Aorta (tissue), 5 donors: Measurements from ENCODE around the gene FYN. TPM values are rescaled to one million over a fixed set of nuclear protein-coding genes. Genes with fewer than 3 reads are reported as not detected.

Experiments
- ATAC-seq: fragments of 200-7000 bp; cut with Tn5 transposase; one replicate; pipeline ENCODE4 v1.9.1; 2022; ENCODE audit warnings: moderate library complexity; ENCODE audit not compliant: low FRiP score
- DNase-seq, 2 donors: peaks; one replicate each; pipeline ENCODE4 v3.0.0-alpha.2; 2020
- H3K27ac ChIP-seq, 2 donors: one replicate each; pipeline ENCODE4 v1.5.1; 2013; ENCODE audit warnings: low read length in 2 of 2, mild to moderate bottlenecking in 2 of 2, moderate library complexity in 2 of 2, control low read depth in 1 of 2, inconsistent platforms in 1 of 2, low read depth in 1 of 2
- H3K27me3 ChIP-seq, 2 donors: one replicate each; pipeline ENCODE4 v1.6.1; 2013; ENCODE audit warnings: control low read depth in 1 of 2, low read length in 1 of 2, mild to moderate bottlenecking in 1 of 2, moderate library complexity in 1 of 2; ENCODE audit not compliant: insufficient read depth in 2 of 2, control insufficient read depth in 1 of 2
- H3K36me3 ChIP-seq, 2 donors: one replicate each; pipeline ENCODE4 v1.6.1; 2013; ENCODE audit warnings: control low read depth in 1 of 2, low read length in 1 of 2, mild to moderate bottlenecking in 1 of 2; ENCODE audit not compliant: insufficient read depth in 2 of 2, control insufficient read depth in 1 of 2
- H3K4me1 ChIP-seq, 2 donors: one replicate each; pipeline ENCODE4 v1.6.1; 2013; ENCODE audit warnings: low read length in 2 of 2, control low read depth in 1 of 2, mild to moderate bottlenecking in 1 of 2, moderate library complexity in 1 of 2; ENCODE audit not compliant: insufficient read depth in 2 of 2, control insufficient read depth in 1 of 2
- H3K4me3 ChIP-seq, 2 donors: one replicate each; pipeline ENCODE4 v1.5.1; 2013; ENCODE audit warnings: low read length in 2 of 2, control low read depth in 1 of 2, mild to moderate bottlenecking in 1 of 2
- H3K9me3 ChIP-seq: one replicate; pipeline ENCODE4 v1.6.1; 2013; ENCODE audit warnings: mild to moderate bottlenecking, low read length; ENCODE audit not compliant: control insufficient read depth
- WGBS, 2 donors: extraction: QIAGEN DNeasy Blood & Tissue Kit; methylation state at CpG; one replicate each; pipeline ENCODE4 v1.1.7; 2013; 5-methylcytosine and 5-hydroxymethylcytosine counted together
- intact Hi-C, 2 donors: fragments of 100-400 bp; cut with DNase I; formaldehyde crosslinking; loops; one replicate each; pipeline versions ENCODE4 v1.14.2 to v1.15.0; 2022
- polyA plus RNA-seq, 2 donors: library from polyadenylated mRNA; stranded (reverse); fragments of 200-250 nt; gene quantifications; one replicate each; pipeline ENCODE4 v1.2.3, GENCODE V29; 2013
- total RNA-seq, 2 donors: library from RNA; stranded (reverse); fragmentation: NEBNext Ultra II Directional; extraction: Animal tissue kit (Norgen Biotek cat#: 25700); gene quantifications; one replicate each; pipeline ENCODE4 v1.2.1, GENCODE V29; 2021
- donor health status: healthy with polysubstance abuse.
- donor health status: Bipolar disorder and iron deficiency.
- donor health status: DM: no; HTN: no; CAD: no.
- donor health status: DM: no; HTN: no; CAD: no.
- donor health status: DM: yes; HTN: yes; CAD: no.

FYN gene
- total and polyA plus RNA-seq, 4 donors = 31.7 to 162 (median 66.3) TPM

DNA sequence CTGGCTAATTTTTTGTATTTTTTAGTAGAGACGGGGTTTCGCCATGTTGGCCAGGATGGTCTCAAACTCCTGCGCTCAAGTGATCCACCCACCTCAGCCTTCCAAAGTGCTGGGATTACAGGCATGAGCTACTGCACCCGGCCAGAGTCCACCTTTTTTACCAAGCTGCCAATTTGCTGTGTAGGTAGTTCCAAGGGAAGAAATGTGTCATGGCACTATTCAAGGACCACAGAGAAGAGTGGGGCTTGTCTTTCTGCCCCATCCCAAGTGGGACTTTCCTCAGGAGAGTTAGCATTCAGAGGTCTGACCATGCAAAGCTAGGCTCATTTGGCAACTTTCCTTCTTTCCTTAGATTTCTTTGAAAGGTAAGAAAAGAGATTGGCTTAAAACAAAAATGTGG lies 155.6 kb downstream of the FYN start:
- 94 to 95% methylated on average over 4 of the region's 4 CpGs for WGBS, 2 donors
- intact Hi-C loops = no loop called here

GRCh38 chr6:111716325-111716724 lies 156.9 kb downstream of the FYN start:
- no peaks in the 10 kb centered on the region for H3K27me3 ChIP-seq
- no peaks in the 10 kb centered on the region for H3K9me3 ChIP-seq
- H3K4me3 ChIP-seq = no peak overlapping the region
- no peaks in the 10 kb centered on the region for H3K4me1 ChIP-seq
- H3K27ac ChIP-seq = no peak overlapping the region
- H3K36me3 ChIP-seq = no peaks in the 10 kb centered on the region
- ATAC-seq (no peak), DNase-seq (no peak)
- WGBS, 2 donors = 76 to 83% methylated on average over 3 of the region's 3 CpGs
- intact Hi-C loops = no loop called here

More for the DNA sequence above, 155.6 kb downstream of the FYN start:
- Histone ChIP-seq H3K4me1 (no peaks in the 10 kb centered on the region), H3K36me3 (no peaks in the 10 kb centered on the region), H3K27ac (no peak overlapping the region), H3K9me3 (no peaks in the 10 kb centered on the region), H3K4me3 (no peak overlapping the region), H3K27me3 (no peaks in the 10 kb centered on the region)
- DNase-seq (no peak), ATAC-seq (no peak)

- H3K9me3 ChIP-seq = no peaks in the 10 kb centered on the region
- intact Hi-C loops = no loop called here
- ATAC-seq (no peak), DNase-seq (no peak)
- no peaks in the 10 kb centered on the region for H3K27me3 ChIP-seq
- no peaks in the 10 kb centered on the region for H3K36me3 ChIP-seq
- H3K4me3 ChIP-seq = no peak overlapping the region
- WGBS, 2 donors = 83 to 85% methylated on average over 6 of the region's 6 CpGs
- H3K27ac ChIP-seq = no peak overlapping the region
- H3K4me1 ChIP-seq = no peaks in the 10 kb centered on the region
These were observed 157.9 kb downstream of the FYN start for GRCh38 chr6:111715321-111715720.

DNA sequence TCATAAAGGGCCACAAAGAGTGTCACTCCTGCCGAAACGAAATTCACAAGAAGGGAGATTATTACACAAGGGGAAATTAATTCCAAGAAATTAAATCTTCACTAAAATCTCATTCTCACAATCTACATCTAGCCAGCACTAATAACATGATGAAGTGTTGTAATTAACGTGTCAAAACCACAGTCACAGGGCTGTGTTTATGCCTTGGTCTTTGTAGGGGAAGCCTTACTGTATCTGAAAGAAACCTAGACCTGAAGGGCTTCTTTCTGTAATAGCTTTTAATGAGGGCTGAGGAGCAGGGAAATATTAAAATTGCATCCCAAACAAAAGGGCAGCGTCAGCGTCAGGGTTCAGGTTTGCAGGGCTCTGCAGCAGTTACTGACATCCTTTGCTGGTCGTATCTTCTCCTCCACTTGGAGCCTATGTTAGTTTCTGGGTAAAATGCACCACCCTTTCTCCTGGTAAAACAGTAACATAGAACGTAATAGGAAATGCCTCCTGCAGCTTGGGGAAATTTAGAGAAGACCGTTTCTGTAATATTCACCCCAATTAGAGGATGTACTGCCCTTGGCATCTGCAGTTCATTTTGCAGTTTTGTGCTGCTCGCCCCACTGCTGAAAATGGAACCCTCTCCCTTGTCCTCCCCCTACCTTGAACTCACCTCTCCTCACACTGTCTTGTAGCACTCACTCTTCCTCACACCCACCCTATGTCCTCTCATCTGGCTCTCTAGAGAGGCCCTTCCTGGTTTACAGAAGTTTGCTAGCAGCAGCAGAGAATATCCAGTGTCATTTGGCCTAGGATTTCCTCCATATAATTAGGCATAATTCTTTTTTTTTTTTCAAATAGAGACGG lies 158.6 kb downstream of the FYN start:
- Histone ChIP-seq H3K9me3 (no peaks in the 10 kb centered on the region), H3K27me3 (no peaks in the 10 kb centered on the region), H3K27ac (no peak overlapping the region), H3K4me3 (no peak overlapping the region), H3K36me3 (no peaks in the 10 kb centered on the region), H3K4me1 (no peaks in the 10 kb centered on the region)
- DNase-seq = no peak
- no peak for ATAC-seq
- intact Hi-C loops = loop anchor here in 1 of 2 donors (5.0 kb wide), 1 partner anchor 283 kb away; no protein-coding TSS in a partner anchor
- WGBS, 2 donors = 92 to 95% methylated on average over 10 of the region's 10 CpGs

- H3K27me3 ChIP-seq = no peaks in the 10 kb centered on the region
- H3K9me3 ChIP-seq = no peaks in the 10 kb centered on the region
- no peak overlapping the region for H3K27ac ChIP-seq
- no peak overlapping the region for H3K4me3 ChIP-seq
- H3K36me3 ChIP-seq = no peaks in the 10 kb centered on the region
- ATAC-seq (no peak), DNase-seq (no peak)
- WGBS, 2 donors = 86 to 88% methylated on average over 4 of the region's 4 CpGs
- H3K4me1 ChIP-seq = no peaks in the 10 kb centered on the region
- intact Hi-C loops = loop anchor here in 1 of 2 donors (5.0 kb wide), 1 partner anchor 283 kb away; no protein-coding TSS in a partner anchor
These were observed 159.4 kb downstream of the FYN start for GRCh38 chr6:111713811-111714210.

- Histone ChIP-seq H3K27me3 (no peaks in the 10 kb centered on the region), H3K9me3 (no peaks in the 10 kb centered on the region), H3K4me3 (no peak overlapping the region), H3K4me1 (no peaks in the 10 kb centered on the region), H3K36me3 (no peaks in the 10 kb centered on the region), H3K27ac (no peak overlapping the region)
- ATAC-seq = no peak
- 83 to 93% methylated on average over 2 of the region's 2 CpGs for WGBS, 2 donors
- no peak for DNase-seq
- intact Hi-C loops = loop anchor here in 1 of 2 donors (5.0 kb wide), 1 partner anchor 284 kb away; no protein-coding TSS in a partner anchor
These were observed 160.0 kb downstream of the FYN start for GRCh38 chr6:111713236-111713635.

- DNase-seq (no peak), ATAC-seq (no peak)
- Histone ChIP-seq H3K9me3 (no peaks in the 10 kb centered on the region), H3K27ac (no peak overlapping the region), H3K4me3 (no peak overlapping the region), H3K27me3 (no peaks in the 10 kb centered on the region), H3K36me3 (no peaks in the 10 kb centered on the region), H3K4me1 (no peaks in the 10 kb centered on the region)
- intact Hi-C loops = loop anchor here in 1 of 2 donors (5.0 kb wide), 1 partner anchor 285 kb away; no protein-coding TSS in a partner anchor
- 74 to 75% methylated on average over 13 of the region's 13 CpGs for WGBS, 2 donors
These were observed 161.1 kb downstream of the FYN start for GRCh38 chr6:111711984-111712752.

DNA sequence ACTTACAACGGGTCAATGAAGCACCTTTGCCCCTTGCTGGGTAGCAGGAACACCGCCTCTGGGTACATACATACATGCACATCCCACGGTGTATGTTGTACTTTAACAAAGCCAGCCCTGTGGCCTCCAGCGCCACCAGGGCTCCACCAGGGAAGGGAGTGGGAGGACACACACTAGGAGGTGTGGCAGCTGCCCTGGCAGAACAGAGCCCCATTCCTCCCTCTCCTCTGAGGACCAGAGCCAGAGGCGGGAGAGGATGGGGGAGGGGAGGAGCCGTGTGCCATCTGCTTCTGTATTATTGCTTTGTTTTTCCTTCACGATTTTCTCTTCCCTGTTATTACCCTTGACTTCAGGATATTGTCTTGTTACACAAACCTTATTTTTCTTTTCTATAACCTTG lies 161.8 kb downstream of the FYN start:
- Histone ChIP-seq H3K36me3 (no peaks in the 10 kb centered on the region), H3K27ac (no peak overlapping the region), H3K27me3 (no peaks in the 10 kb centered on the region), H3K4me3 (no peak overlapping the region), H3K9me3 (no peaks in the 10 kb centered on the region), H3K4me1 (no peaks in the 10 kb centered on the region)
- DNase-seq = no peak
- peak; percentile 27 for ATAC-seq
- intact Hi-C loops = loop anchor here in 1 of 2 donors (5.0 kb wide), 1 partner anchor 286 kb away; no protein-coding TSS in a partner anchor
- WGBS, 2 donors = 49% methylated on average over 7 of the region's 7 CpGs
